Measurements from ENCODE around the gene NUDT3. TPM values are rescaled to one million over a fixed set of nuclear protein-coding genes. Genes with fewer than 3 reads are reported as not detected.
A peak's percentile ranks its signal among the peaks of the same experiment; 100 is the strongest.
"Not testable (repeated sequence)": the region's sequence is repeated elsewhere in the genome, so short reads cannot be mapped to it uniquely, and the experiment has no call there.

Gene NUDT3
- total and polyA plus RNA-seq, 9 of the 15 experiments (the other 6 are each of a cell fraction or from before 2014, with no cell fraction given): 5.4 to 81.2 (median 56.4) TPM

DNA sequence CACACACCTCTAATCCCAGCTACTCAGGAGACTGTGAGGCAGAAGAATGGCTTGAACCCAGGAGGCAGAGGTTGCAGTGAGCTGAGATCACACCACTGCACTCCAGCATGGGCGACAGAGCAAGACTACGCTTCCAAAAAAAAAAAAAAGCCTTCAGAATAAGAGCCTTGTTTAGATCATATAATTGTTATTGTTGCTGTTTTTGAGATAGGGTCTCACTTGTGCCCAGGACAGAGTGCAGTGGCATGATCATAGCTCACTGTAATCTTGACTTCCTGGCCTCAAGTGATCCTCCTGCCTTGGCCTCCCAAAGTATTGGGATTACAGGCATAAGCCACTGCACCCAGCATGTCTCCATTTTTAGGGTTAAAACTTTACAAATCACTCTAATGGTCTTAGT is 68.2 kb downstream of the NUDT3 start:
- peaks cover 75% of the 10 kb centered on the region for H3K79me2 ChIP-seq (ENCODE audit: control insufficient read depth, insufficient read depth, low read length)
- peak overlapping the region; percentile 79 for H3K27ac ChIP-seq (ENCODE audit: extremely low read depth, low read depth, low read length)
- H4K20me1 ChIP-seq (replicated peaks; ENCODE audit: control insufficient read depth, insufficient read depth, low read length); in situ Hi-C loops (cut with MboI); ATAC-seq; H3K4me3 ChIP-seq; H3K9me3 ChIP-seq (replicated peaks; ENCODE audit: control insufficient read depth, insufficient read depth, low read depth, low read length); FAIRE-seq; CTCF ChIA-PET (ENCODE audit: low intra/inter-chr PET ratio); BruUV-seq (replicated peaks); DNase-seq (ENCODE audit: extremely low read depth in 1 of 4, low spot score in 3 of 4); H2AFZ ChIP-seq (ENCODE audit: low read depth, low read length); H3K27me3 ChIP-seq (ENCODE audit: control insufficient read depth in 2 of 2, insufficient read depth in 2 of 2, low read length in 2 of 2); H3K9me1 ChIP-seq (ENCODE audit: control insufficient read depth, insufficient read depth, low read length); TF ChIP-seq MYNN (CRISPR knock-in tag; IDR thresholded peaks at IDR 0.05): not testable (repeated sequence)
- intact Hi-C loops (cut with micrococcal nuclease): loop anchor here (2.0 kb wide), 2 partner anchors 39 to 67 kb away; no protein-coding TSS in a partner anchor
- TF ChIP-seq ZNF589 (CRISPR knock-in tag; IDR thresholded peaks at IDR 0.05; ENCODE audit: low read depth): 0 out of 2 replicates have a peak, but pooled peaks have one; percentile 11
- TF ChIP-seq MYNN (IDR thresholded peaks at IDR 0.05): peak; percentile 61; the same call in 1 of the 2 replicates
- peak; percentile 7 for TF ChIP-seq TAF1 (IDR thresholded peaks at IDR 0.05; ENCODE audit: control insufficient read depth, extremely low read depth, insufficient read depth, low read length, severe bottlenecking)
- TF ChIP-seq BCOR (IDR thresholded peaks at IDR 0.05): 0 out of 2 replicates have a peak, but pooled peaks have one; percentile 33
- peak; percentile 66; the same call in 1 of the 2 replicates for TF ChIP-seq ZNF395 (CRISPR knock-in tag; IDR thresholded peaks at IDR 0.05)
- POLR2A ChIA-PET: interaction anchor here (0.6 to 4.9 kb wide), 6 partner anchors 10 to 542 kb away, joined by 3 to 27 read pairs (median 5); no protein-coding TSS in a partner anchor
- peaks cover 28% of the 10 kb centered on the region; the same call in 2 of the 3 replicates for H3K36me3 ChIP-seq (ENCODE audit: control insufficient read depth, insufficient read depth, low read length)
- H3K9ac ChIP-seq (ENCODE audit: insufficient read depth in 1 of 2, low read depth in 2 of 2, low read length in 2 of 2): peak overlapping the region; percentile 29 to 57; a peak in 3 of 4 replicates
- 93% methylated on average over 2 of the region's 2 CpGs for WGBS (ENCODE audit: insufficient coverage, low coverage, missing lambda C conversion rate)
- peaks cover 22 to 56% of the 10 kb centered on the region in 2 experiments for H3K4me1 ChIP-seq (replicated peaks in 1 of 2; ENCODE audit: control insufficient read depth in 2 of 2, insufficient read depth in 2 of 2, low read length in 2 of 2)
- peak overlapping the region; percentile 65 for H3K4me2 ChIP-seq (ENCODE audit: insufficient read depth, low read length)
